Measurements from ENCODE around the gene LPAR5.

The LPAR5 gene

GRCh38 chr12:6664902-6665301 is 29.1 kb upstream of the LPAR5 start:
- no peak for DNase-seq (ENCODE audit: low read depth)
- H3K4me3 ChIP-seq (ENCODE audit: low read depth, low read length), result no peak overlapping the region
- no peak for TF ChIP-seq CTCF (IDR thresholded peaks at IDR 0.05; ENCODE audit: insufficient read depth, low read depth, low read length, missing control alignments)

GRCh38 chr12:6662906-6663742 is 27.4 kb upstream of the LPAR5 start, which contains the start of gene ING4:
TSS of gene ING4 (minus strand) at chr12:6663119. CDS start at chr12:6663101, 18 bp downstream.
- DNase-seq (ENCODE audit: low read depth), result peak; percentile 100
- no peak for TF ChIP-seq CTCF (IDR thresholded peaks at IDR 0.05; ENCODE audit: insufficient read depth, low read depth, low read length, missing control alignments)
- peak within 1 kb of the TSS; percentile 100 for H3K4me3 ChIP-seq (ENCODE audit: low read depth, low read length)

- no peak for DNase-seq (ENCODE audit: low read depth)
- no peak for TF ChIP-seq CTCF (IDR thresholded peaks at IDR 0.05; ENCODE audit: insufficient read depth, low read depth, low read length, missing control alignments)
- peak overlapping the region; percentile 100 for H3K4me3 ChIP-seq (ENCODE audit: low read depth, low read length)
These were observed 26.8 kb upstream of the LPAR5 start for GRCh38 chr12:6662602-6662905.

- H3K4me3 ChIP-seq (ENCODE audit: low read depth, low read length), result no peak overlapping the region
- no peak for TF ChIP-seq CTCF (IDR thresholded peaks at IDR 0.05; ENCODE audit: insufficient read depth, low read depth, low read length, missing control alignments)
- DNase-seq (ENCODE audit: low read depth), result no peak
These were observed 18.2 kb upstream of the LPAR5 start for GRCh38 chr12:6653987-6654386.

- H3K4me3 ChIP-seq (ENCODE audit: low read depth, low read length), result no peak overlapping the region
- no peak for TF ChIP-seq CTCF (IDR thresholded peaks at IDR 0.05; ENCODE audit: insufficient read depth, low read depth, low read length, missing control alignments)
- DNase-seq (ENCODE audit: low read depth), result no peak
These were observed 17.6 kb upstream of the LPAR5 start for GRCh38 chr12:6653342-6653741.

- no peak for TF ChIP-seq CTCF (IDR thresholded peaks at IDR 0.05; ENCODE audit: insufficient read depth, low read depth, low read length, missing control alignments)
- no peak for DNase-seq (ENCODE audit: low read depth)
- H3K4me3 ChIP-seq (ENCODE audit: low read depth, low read length), result no peak overlapping the region
These were observed 16.6 kb upstream of the LPAR5 start for GRCh38 chr12:6652391-6652790.

GRCh38 chr12:6650832-6651231 is 15.1 kb upstream of the LPAR5 start:
- DNase-seq (ENCODE audit: low read depth), result no peak
- TF ChIP-seq CTCF (IDR thresholded peaks at IDR 0.05; ENCODE audit: insufficient read depth, low read depth, low read length, missing control alignments), result no peak
- H3K4me3 ChIP-seq (ENCODE audit: low read depth, low read length), result no peak overlapping the region

Data from GM12865 (cell line).